ENCODE data around the gene PLIN5. TPM values are rescaled to one million over a fixed set of nuclear protein-coding genes. Genes with fewer than 3 reads are reported as not detected.
A peak's percentile ranks its signal among the peaks of the same experiment; 100 is the strongest.

PLIN5 gene
- total and polyA plus RNA-seq, 9 donors: 8.8 to 149 (median 85.0) TPM

DNA sequence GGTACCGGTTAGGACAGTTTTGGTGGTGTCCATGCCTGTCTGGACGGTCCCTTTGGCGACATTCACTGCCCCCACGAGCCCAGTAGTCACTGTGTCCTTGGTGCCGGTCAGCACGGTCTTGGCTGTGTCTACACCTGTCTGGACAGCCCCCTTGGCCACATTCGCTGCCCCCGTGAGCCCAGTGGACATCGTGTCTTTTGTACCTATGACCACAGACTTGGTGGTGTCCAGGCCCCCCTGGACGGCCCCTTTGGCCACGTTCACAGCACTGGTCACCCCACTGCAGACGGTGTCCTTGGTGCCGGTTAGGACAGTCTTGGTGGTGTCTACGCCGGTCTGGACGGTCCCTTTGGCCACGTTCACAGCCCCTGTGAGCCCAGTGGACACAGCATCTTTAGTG lies 23.0 kb downstream of the PLIN5 start:
- Histone ChIP-seq H3K27me3 (no peaks in the 10 kb centered on the region), H3K4me1 (ENCODE audit: insufficient read depth) (no peaks in the 10 kb centered on the region), H3K36me3 (no peaks in the 10 kb centered on the region), H3K27ac (no peak overlapping the region), H3K4me3 (no peak overlapping the region), H3K9me3 (no peaks in the 10 kb centered on the region)
- DNase-seq: no peak
- intact Hi-C loops (cut with DNase I): no loop called here
- TF ChIP-seq, protein P1, sequence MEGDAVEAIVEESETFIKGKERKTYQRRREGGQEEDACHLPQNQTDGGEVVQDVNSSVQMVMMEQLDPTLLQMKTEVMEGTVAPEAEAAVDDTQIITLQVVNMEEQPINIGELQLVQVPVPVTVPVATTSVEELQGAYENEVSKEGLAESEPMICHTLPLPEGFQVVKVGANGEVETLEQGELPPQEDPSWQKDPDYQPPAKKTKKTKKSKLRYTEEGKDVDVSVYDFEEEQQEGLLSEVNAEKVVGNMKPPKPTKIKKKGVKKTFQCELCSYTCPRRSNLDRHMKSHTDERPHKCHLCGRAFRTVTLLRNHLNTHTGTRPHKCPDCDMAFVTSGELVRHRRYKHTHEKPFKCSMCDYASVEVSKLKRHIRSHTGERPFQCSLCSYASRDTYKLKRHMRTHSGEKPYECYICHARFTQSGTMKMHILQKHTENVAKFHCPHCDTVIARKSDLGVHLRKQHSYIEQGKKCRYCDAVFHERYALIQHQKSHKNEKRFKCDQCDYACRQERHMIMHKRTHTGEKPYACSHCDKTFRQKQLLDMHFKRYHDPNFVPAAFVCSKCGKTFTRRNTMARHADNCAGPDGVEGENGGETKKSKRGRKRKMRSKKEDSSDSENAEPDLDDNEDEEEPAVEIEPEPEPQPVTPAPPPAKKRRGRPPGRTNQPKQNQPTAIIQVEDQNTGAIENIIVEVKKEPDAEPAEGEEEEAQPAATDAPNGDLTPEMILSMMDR (IDR thresholded peaks at IDR 0.05): no peak
- TF ChIP-seq POLR2A (IDR thresholded peaks at IDR 0.05) (no peak), EP300 (IDR thresholded peaks at IDR 0.05) (no peak)
- 84 to 89% (median 85%) methylated on average over 17 of the region's 17 CpGs for WGBS, 3 donors

- Histone ChIP-seq H3K4me1 (ENCODE audit: insufficient read depth) (no peaks in the 10 kb centered on the region), H3K27ac (no peak overlapping the region), H3K9me3 (no peaks in the 10 kb centered on the region), H3K4me3 (no peak overlapping the region), H3K36me3 (no peaks in the 10 kb centered on the region), H3K27me3 (no peaks in the 10 kb centered on the region)
- DNase-seq: no peak
- TF ChIP-seq, protein P1 (IDR thresholded peaks at IDR 0.05): no peak
- no peak for TF ChIP-seq EP300 (IDR thresholded peaks at IDR 0.05)
- no peak for TF ChIP-seq POLR2A (IDR thresholded peaks at IDR 0.05)
- 81 to 85% (median 85%) methylated on average over 27 of the region's 27 CpGs for WGBS, 3 donors
- intact Hi-C loops (cut with DNase I): no loop called here
Observed at GRCh38 chr19:4511300-4512054, 23.5 kb downstream of the PLIN5 start.

- intact Hi-C loops (cut with DNase I): no loop called here
- no peaks in the 10 kb centered on the region for H3K36me3 ChIP-seq
- TF ChIP-seq EP300 (IDR thresholded peaks at IDR 0.05) (no peak), POLR2A (IDR thresholded peaks at IDR 0.05) (no peak)
- TF ChIP-seq, protein P1 (IDR thresholded peaks at IDR 0.05): no peak
- no peaks in the 10 kb centered on the region for H3K9me3 ChIP-seq
- WGBS, 3 donors: 80 to 83% (median 82%) methylated on average over 37 of the region's 37 CpGs
- H3K27me3 ChIP-seq: no peaks in the 10 kb centered on the region
- H3K27ac ChIP-seq: no peak overlapping the region
- peak in 1 of 5 donors; percentile 22 for DNase-seq
- H3K4me3 ChIP-seq: no peak overlapping the region
- H3K4me1 ChIP-seq (ENCODE audit: insufficient read depth): no peaks in the 10 kb centered on the region
Observed at GRCh38 chr19:4510435-4511255, 24.4 kb downstream of the PLIN5 start.

- WGBS, 3 donors: 90 to 95% (median 90%) methylated on average over 16 to 21 of the region's 21 CpGs
- Histone ChIP-seq H3K27me3 (no peaks in the 10 kb centered on the region), H3K4me3 (no peak overlapping the region), H3K36me3 (no peaks in the 10 kb centered on the region), H3K9me3 (no peaks in the 10 kb centered on the region), H3K27ac (no peak overlapping the region), H3K4me1 (ENCODE audit: insufficient read depth) (peaks cover 9% of the 10 kb centered on the region)
- intact Hi-C loops (cut with DNase I): no loop called here
- TF ChIP-seq POLR2A (IDR thresholded peaks at IDR 0.05) (no peak), EP300 (IDR thresholded peaks at IDR 0.05) (no peak)
- TF ChIP-seq, protein P1 (IDR thresholded peaks at IDR 0.05): no peak
- DNase-seq: peak in 2 of 5 donors; percentile 26 to 44
Observed at GRCh38 chr19:4508698-4509097, 26.3 kb downstream of the PLIN5 start.
